Panc1 (cell line): ENCODE data around the gene DHRSX. TPM values are rescaled to one million over a fixed set of nuclear protein-coding genes. Genes with fewer than 3 reads are reported as not detected.

Source experiments
- ATAC-seq: fragments of 200-7000 bp; cut with Tn5 transposase; 2 replicates; pipeline ENCODE4 v1.9.1; 2020; ENCODE audit warnings: mild to moderate bottlenecking, moderate library complexity
- BruUV-seq: library from RNA; stranded (reverse); fragments of 400-500 nt; replicated peaks from 2 replicates; lab custom pipeline; 2021; lab: Mats Ljungman, UMichigan
- CTCF ChIA-PET: fragments of 300-600 bp; sonication (Branson Sonifier 250); formaldehyde crosslinking; loops from one replicate; lab custom pipeline; 2022; ENCODE audit warnings: antibody characterized with exemption; lab: Charles Lee
- POLR2A ChIA-PET: fragments of 300-600 bp; sonication (Branson Sonifier 250); formaldehyde crosslinking; loops from one replicate; lab custom pipeline; 2022; ENCODE audit warnings: antibody characterized with exemption; lab: Charles Lee
- DNase-seq: peaks from one replicate; pipeline ENCODE4 v3.0.0-alpha.2; 2010; ENCODE audit warnings: low read depth, low spot score
- H3K27ac ChIP-seq: 2 replicates; pipeline ENCODE4 v1.5.1; 2011; ENCODE audit warnings: mild to moderate bottlenecking, low read length, inconsistent platforms
- H3K27me3 ChIP-seq: fragments of 200-500 bp; sonication (Bioruptor generic); 2 replicates; pipeline ENCODE4 v1.6.0; 2014; ENCODE audit warnings: low read length, inconsistent platforms; ENCODE audit not compliant: control insufficient read depth, insufficient read depth
- H3K36me3 ChIP-seq: fragments of 200-500 bp; sonication (Bioruptor generic); 2 replicates; pipeline ENCODE4 v1.5.1; 2014; ENCODE audit warnings: inconsistent platforms, mild to moderate bottlenecking, low read length, moderate library complexity; ENCODE audit not compliant: control insufficient read depth, insufficient read depth
- H3K4me1 ChIP-seq: 2 replicates; pipeline ENCODE4 v1.5.1; 2011; ENCODE audit warnings: inconsistent platforms, mild to moderate bottlenecking, low read length, moderate library complexity; ENCODE audit not compliant: control insufficient read depth, insufficient read depth
- H3K4me3 ChIP-seq, 2 experiments: 2 replicates each; pipeline ENCODE4 v1.5.1; 2011 to 2012; ENCODE audit warnings: low read depth in 2 of 2, low read length in 2 of 2, mild to moderate bottlenecking in 2 of 2, inconsistent platforms in 1 of 2, moderate library complexity in 1 of 2
- H3K9me3 ChIP-seq: fragments of 200-500 bp; sonication (Bioruptor generic); 2 replicates; pipeline ENCODE4 v1.5.1; 2014; ENCODE audit warnings: low read depth, mild to moderate bottlenecking, inconsistent platforms, low read length, moderate library complexity; ENCODE audit not compliant: control insufficient read depth, insufficient read depth
- CTCF ChIP-seq: fragments of 450-650 bp; IDR thresholded peaks from 2 replicates; pipeline ENCODE4 v1.5.1; 2017; ENCODE audit warnings: mild to moderate bottlenecking
- POLR2AphosphoS5 ChIP-seq: IDR thresholded peaks from 2 replicates; pipeline ENCODE4 v1.6.1; 2012; ENCODE audit warnings: mild to moderate bottlenecking, low read depth, low read length, moderate library complexity
- SIN3A ChIP-seq: IDR thresholded peaks from 2 replicates; pipeline ENCODE4 v1.6.1; 2012; ENCODE audit warnings: low read depth, mild to moderate bottlenecking, low read length, moderate library complexity, borderline replicate concordance; ENCODE audit not compliant: insufficient read depth
- TCF7L2 ChIP-seq: IDR thresholded peaks from 2 replicates; pipeline ENCODE4 v1.6.1; 2011; ENCODE audit warnings: mild to moderate bottlenecking, low read depth, low read length, inconsistent platforms
- in situ Hi-C: cut with HindIII; loops from 2 replicates; pipeline ENCODE4 v1.10.0; 2016; ENCODE audit warnings: low sequenced_read_pairs, low pct_unique_long_range_greater_than_20kb
- intact Hi-C: fragments of 100-400 bp; cut with micrococcal nuclease; formaldehyde crosslinking; loops from one replicate; pipeline ENCODE4 v1.10.0; 2022; ENCODE audit not compliant: unreplicated experiment
- total RNA-seq: library from RNA; stranded (reverse); gene quantifications from one replicate; pipeline ENCODE4 v1.2.1, GENCODE V29; 2021; ENCODE audit not compliant: unreplicated experiment
- TF ChIP-seq, protein P1 (sequence below), 2 experiments: IDR thresholded peaks; 2 replicates each; pipeline ENCODE4 v1.6.1; 2011 to 2012; ENCODE audit warnings: low read depth in 2 of 2, control low read depth in 1 of 2, low read length in 1 of 2, mild to moderate bottlenecking in 1 of 2, moderate library complexity in 1 of 2; ENCODE audit not compliant: insufficient read depth in 1 of 2

Gene DHRSX
- total RNA-seq, 1 experiment from 2014 or later, result 20.1 TPM

DNA sequence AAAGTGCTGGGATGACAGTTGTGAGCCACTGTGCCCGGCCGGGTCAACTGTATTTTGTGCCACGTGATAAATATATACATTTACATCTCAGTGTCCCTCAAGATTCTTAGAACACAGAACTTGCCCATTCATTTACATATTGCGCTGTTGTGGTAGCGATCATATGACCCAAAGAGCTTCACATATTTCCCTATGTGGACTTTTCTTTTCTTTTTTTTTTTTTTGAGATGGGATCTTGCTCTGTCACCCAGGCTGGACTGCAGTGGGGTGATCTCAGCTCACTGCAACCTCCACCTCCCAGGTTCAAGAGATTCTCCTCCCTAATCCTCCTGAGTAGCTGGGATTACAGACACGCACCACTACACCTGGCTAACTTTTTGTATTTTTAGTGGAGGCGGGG lies 180.7 kb downstream of the DHRSX start:
- TF ChIP-seq POLR2AphosphoS5 (no peak), TCF7L2 (no peak), SIN3A (no peak), CTCF (no peak)
- TF ChIP-seq, protein P1, sequence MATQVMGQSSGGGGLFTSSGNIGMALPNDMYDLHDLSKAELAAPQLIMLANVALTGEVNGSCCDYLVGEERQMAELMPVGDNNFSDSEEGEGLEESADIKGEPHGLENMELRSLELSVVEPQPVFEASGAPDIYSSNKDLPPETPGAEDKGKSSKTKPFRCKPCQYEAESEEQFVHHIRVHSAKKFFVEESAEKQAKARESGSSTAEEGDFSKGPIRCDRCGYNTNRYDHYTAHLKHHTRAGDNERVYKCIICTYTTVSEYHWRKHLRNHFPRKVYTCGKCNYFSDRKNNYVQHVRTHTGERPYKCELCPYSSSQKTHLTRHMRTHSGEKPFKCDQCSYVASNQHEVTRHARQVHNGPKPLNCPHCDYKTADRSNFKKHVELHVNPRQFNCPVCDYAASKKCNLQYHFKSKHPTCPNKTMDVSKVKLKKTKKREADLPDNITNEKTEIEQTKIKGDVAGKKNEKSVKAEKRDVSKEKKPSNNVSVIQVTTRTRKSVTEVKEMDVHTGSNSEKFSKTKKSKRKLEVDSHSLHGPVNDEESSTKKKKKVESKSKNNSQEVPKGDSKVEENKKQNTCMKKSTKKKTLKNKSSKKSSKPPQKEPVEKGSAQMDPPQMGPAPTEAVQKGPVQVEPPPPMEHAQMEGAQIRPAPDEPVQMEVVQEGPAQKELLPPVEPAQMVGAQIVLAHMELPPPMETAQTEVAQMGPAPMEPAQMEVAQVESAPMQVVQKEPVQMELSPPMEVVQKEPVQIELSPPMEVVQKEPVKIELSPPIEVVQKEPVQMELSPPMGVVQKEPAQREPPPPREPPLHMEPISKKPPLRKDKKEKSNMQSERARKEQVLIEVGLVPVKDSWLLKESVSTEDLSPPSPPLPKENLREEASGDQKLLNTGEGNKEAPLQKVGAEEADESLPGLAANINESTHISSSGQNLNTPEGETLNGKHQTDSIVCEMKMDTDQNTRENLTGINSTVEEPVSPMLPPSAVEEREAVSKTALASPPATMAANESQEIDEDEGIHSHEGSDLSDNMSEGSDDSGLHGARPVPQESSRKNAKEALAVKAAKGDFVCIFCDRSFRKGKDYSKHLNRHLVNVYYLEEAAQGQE (IDR thresholded peaks at IDR 0.05; ENCODE audit: insufficient read depth in 1 of 2, low read depth in 2 of 2, low read length in 1 of 2), result no peak
- no peaks in the 10 kb centered on the region; the same call in 1 of the 2 replicates for H3K4me1 ChIP-seq
- in situ Hi-C loops, result no loop called here
- H3K4me3 ChIP-seq, result no peak overlapping the region
- H3K27ac ChIP-seq, result no peak overlapping the region
- POLR2A ChIA-PET, result no interaction called here
- intact Hi-C loops, result no loop called here
- CTCF ChIA-PET, result no interaction called here
- BruUV-seq, result no TSS peak
- H3K9me3 ChIP-seq, result no peaks in the 10 kb centered on the region
- H3K36me3 ChIP-seq, result no peaks in the 10 kb centered on the region
- no peak for ATAC-seq
- H3K27me3 ChIP-seq, result no peaks in the 10 kb centered on the region
- no peak for DNase-seq

GRCh38 chrX:2318371-2318770 lies 182.4 kb downstream of the DHRSX start:
- no peaks in the 10 kb centered on the region for H3K9me3 ChIP-seq
- H3K27ac ChIP-seq, result no peak overlapping the region
- H3K4me3 ChIP-seq, result no peak overlapping the region
- no peaks in the 10 kb centered on the region for H3K36me3 ChIP-seq
- ATAC-seq (no peak), DNase-seq (no peak)
- ChIA-PET POLR2A (no interaction called here), CTCF (no interaction called here)
- intact Hi-C loops (no loop called here), in situ Hi-C loops (no loop called here)
- no peaks in the 10 kb centered on the region for H3K27me3 ChIP-seq
- no peaks in the 10 kb centered on the region; the same call in 1 of the 2 replicates for H3K4me1 ChIP-seq
- TF ChIP-seq SIN3A (no peak), CTCF (no peak), POLR2AphosphoS5 (no peak), TCF7L2 (no peak)
- TF ChIP-seq, protein P1 (IDR thresholded peaks at IDR 0.05; ENCODE audit: insufficient read depth in 1 of 2, low read depth in 2 of 2, low read length in 1 of 2), result no peak
- BruUV-seq, result no TSS peak
